Activated T-cell treated with anti-CD3 and anti-CD28 coated beads for 24 hours (primary cell): ENCODE results near the gene AGBL3.
"Not testable (repeated sequence)": the region's sequence is repeated elsewhere in the genome, so short reads cannot be mapped to it uniquely, and the experiment has no call there.

Experiments
- DNase-seq: peaks from one replicate; pipeline ENCODE4 v3.0.0-alpha.2; 2020; ENCODE audit warnings: low read depth

The AGBL3 gene

DNA sequence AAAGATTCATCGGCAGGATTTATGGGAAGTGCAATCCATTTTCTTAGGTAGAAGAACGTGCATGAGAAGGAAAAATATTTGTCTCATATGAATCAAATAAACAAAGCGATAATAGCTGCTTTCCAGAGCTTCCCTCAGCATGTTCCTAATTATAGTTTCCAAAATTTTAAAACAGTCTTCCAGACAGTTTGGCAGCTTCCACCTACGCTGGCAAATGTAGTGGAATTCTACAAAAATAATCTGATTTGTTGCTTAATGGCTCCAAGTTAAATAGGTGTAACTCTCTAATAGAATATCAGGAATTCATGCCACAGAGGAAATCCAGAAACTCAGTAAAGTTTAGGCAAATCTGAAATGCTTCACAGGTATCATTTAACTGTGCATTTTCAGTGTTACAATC, 23.3 kb upstream of the AGBL3 start:
- no peak for DNase-seq

DNA sequence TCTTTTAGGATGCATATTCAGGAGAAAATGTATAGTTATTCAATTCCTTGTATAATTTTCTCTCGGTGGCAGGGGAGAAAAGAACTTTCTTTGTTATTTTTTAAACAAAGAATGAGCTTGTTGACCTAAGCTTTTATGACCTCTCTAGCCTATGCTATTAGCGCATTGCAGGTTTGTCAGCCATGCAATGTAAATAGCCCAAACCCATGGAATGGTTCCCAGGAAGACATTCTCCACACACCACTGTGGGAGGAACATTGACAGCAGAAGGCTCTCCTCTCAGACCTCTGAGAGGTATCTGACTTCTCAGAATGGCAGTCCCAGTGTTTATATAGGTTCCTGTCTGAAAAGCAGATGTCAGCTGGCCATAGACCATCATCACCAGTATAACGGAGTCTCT, 19.6 kb upstream of the AGBL3 start:
- no peak for DNase-seq

DNA sequence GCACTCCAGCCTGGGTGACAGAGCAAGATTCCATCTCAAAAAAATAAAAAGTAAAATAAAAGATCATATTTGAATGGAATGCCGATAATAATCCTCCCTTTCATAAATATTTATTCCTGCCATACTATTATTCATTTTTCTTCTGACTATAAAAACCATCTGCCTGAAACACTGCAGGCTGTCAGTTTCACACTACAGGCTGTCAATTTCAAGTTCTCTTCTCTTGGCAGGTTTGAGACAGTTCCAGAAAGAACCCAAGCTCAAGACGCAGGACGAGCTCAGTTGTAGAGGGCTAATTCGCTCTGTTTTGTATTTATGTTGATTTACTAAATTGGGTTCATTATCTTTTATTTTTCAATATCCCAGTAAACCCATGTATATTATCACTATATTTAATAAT, 18.2 kb upstream of the AGBL3 start:
- no peak for DNase-seq

DNA sequence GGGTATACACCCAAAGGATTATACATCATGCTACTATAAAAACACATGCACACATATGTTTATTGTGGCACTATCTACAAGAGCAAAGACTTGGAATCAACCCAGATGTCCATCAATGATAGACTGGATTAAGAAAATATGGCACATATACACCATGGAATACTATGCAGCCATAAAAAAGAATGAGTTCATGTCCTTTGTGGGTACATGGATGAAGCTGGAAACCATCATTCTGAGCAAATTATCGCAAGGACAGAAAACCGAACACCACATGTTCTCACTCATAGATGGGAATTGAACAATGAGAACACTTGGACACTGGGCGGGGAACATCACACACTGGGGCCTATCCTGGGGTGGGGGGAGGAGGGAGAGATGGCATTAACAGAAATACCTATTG, 4.7 kb upstream of the AGBL3 start:
- not testable (repeated sequence) for DNase-seq

DNA sequence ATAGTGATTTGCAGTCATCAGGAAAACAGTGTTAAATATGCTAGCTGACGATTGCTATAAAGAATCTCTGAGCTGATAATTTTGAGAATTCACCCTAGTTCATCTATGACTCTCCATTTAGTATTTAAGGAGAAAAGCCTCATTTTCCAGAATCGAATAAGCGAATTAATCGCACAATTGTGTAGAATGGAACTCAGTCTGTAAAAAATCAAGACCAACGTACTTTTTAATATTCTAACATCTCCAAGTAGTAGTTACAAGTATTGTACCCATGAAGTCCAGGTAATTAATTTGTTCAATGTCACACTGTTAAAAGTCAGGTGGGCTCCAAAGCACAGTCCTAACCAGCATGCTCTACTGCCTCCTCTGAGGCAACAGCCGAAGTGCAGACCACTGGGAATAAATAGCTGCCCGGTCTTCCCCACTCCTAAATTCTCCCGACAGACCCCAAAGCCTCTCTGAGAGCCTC, 380 bp upstream of the AGBL3 start:
- DNase-seq, result no peak

DNA sequence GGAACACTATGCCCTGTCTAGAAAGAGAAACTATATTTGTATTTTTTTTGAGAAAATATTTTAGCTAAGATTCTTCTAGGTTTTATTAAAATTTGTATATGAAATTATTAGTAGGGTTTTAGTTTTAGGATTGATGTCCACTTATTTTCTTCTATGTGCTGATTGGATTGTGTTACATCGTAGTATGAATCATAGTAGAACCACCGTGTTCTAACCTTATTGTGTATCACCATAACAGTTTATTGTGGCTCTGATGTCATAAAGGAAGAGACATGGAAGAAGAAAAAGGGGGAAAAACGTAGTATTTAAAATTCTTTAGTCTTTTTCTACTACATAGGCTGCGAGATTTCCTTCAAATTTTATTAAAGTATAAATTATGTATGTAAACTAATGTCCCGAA, 1.9 kb downstream of the AGBL3 start:
- no peak for DNase-seq

DNA sequence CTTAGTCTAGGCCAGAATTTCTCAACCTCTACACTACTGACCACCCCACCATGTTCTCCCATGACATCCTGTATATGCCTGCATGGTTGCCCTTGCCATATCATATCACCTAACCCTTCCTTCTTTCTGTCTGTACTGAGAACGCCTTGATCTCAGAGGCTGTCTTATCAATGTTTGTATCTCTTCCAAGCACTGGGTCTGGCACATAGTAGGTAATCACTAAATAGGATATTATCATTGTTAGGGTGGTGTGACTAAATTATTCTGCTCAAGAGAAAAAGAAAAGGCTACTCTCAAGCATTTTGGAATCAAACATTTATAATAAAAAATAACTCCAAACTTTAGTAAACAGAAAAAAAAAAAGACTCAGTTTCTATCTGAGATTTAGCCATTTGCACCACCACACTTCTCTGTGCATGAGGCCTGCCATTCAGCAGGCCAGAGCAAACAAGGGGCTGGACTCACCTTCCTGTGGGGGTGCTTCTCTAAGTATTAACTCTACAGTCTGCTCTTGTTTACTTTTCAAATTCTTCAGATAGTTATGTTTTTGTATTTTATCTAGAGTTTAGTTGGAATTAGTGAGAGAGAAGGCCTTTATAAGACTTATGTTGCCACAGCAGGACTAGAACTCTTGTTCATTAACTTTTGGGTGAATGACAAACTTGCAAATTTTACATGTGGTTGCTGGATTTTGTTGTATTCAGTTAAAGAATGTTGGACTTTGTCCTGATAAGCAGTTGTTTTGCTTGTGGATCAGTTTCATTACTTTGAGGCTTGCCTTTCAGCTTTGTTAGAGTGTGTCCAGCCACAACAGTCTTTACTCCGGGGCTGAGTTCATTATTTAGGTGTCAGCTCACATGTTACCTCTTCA, 5.4 kb downstream of the AGBL3 start:
- DNase-seq, result no peak

DNA sequence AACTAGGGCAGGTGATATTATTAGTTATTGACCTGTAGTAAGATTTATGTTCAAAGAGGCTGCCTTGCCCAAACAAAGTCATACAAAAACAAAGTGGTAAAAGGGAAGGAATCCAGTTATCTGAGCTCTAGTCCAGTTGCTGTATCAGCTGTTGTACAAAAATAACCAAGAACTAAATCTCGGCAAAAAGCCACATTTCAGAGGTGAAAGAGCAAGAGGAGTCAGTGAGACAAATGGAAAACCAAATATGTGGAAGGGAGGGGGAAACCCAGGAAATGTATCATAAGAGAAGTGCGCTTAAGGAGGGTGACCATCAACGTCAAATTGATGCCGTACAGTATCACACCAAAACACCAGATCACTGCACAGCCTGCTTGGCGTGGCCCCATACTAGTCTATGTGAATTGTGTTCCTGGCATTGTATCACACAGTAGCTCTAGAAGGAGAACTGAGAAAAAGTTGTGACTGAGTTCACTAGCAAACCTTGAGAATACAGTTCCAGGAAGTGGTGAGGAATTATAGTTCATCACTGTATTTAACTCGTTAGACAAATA, 6.4 kb downstream of the AGBL3 start:
- no peak for DNase-seq

DNA sequence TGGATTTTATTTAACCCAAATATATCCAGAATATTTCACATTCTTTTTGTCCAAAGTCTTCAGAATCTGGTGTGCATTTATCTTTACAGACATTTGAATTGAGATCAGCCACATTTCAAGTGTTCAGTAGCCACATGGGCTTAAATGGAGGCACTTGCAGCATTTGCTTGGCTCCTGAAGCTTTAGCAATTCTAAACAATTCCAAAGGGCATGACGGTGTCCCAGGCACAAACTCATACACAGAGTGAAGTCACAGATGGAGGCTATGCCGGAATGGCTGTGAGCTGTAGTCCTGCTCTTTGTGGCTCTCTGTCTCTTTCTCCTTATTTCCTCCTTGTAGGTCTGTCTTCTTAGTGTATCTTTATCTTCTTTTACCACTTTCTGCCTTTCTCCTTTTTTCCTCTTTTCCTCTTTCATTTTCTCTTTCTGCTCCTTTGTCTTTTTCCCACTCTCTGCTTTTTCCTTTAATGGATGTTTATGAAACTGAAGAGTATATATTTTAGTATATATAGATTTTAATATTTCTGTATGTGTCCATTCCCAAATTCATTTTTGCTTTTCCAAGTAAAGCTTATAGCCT, 7.7 kb downstream of the AGBL3 start:
- no peak for DNase-seq

DNA sequence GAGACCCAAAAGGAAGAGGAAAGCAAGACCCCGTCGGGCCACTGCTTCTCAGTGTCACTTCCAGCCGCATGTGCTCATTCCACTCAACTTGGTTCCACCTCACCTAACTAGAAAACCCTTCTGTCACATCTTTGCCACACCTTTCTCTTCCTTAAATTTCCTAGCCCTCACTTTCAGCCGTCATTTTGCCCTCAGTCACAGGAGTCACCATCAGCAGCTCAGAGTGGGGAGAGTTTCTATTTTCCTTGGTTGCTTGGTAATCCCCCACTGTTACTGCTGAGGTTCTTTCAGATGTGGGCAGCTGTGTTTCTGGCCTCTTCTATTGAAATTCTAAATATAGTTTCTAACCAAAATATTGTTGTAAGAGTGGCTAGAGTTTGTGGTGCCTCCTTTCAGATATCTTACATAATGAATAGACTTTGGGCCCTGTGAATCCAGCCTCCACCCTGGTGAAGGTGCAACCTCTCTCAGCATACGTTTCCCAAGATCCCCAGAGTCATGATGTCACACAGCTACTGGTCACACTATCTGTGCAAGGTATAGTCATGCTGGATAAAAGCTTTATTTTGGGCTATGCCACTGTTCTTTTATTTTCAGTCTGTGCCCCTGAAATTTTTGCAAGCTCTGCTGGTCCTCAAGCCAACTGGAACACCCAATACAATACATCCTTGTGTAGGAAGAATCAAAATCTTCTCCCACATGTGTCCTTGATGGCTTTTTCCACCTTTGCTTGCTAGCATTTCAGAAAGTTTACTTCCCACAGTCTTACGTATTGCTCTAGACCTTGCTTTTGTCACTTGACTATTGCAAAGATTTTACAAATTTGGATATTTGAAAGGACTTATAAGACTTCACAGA, 9.2 kb downstream of the AGBL3 start:
- DNase-seq, result no peak

DNA sequence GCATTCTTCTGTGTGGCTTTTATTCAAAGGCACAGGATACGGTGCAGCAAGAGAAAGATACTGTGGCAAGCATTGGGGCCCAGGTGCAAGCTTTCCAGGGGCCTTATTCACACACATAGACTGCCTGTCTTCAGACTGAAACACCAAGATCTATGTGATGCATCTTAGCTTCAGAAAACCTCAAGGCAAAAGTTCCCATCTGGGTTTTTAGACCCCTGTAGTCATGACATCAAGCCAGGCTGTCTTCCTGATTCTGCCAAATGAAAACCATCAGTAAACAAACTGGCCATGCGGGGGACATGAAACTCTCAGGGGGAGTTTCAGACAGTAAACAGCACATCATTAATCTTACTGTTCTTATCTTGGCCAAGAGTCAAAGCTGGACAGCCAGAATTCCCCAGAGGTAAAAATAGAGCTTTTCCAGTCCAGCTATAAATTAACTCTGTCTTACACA, 9.8 kb downstream of the AGBL3 start:
- DNase-seq, result no peak

DNA sequence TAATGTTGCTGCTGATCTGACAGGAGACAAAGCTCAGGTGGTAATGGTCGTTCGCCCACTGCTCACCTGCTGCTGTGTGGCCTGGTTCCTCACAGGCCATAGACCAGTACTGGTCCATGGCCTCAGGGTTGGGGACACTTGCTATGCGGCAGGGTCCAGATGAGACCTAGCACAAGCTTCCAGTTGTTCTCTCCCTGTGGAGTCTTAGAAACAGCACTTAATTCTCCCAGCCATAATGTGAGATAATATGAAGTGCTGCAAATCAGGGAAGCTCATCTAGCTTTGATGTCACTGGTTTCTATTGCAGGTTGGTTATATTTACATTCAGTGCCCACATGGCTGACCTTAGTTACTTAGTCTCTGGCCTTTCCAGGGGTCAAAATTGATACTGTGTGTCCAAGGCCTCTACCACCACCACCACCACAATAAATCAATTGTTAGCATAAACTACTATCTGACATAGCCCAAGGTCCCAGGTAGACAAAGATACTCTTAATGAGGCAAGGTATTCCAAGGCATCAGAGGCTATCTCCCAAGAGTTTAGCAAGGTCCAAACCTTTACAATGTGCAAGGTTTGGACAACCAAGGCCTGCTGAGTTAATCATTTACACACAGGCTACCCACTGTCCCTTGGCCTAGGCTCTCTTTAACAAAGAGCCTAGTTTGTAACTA, 11.0 kb downstream of the AGBL3 start:
- DNase-seq, result no peak

DNA sequence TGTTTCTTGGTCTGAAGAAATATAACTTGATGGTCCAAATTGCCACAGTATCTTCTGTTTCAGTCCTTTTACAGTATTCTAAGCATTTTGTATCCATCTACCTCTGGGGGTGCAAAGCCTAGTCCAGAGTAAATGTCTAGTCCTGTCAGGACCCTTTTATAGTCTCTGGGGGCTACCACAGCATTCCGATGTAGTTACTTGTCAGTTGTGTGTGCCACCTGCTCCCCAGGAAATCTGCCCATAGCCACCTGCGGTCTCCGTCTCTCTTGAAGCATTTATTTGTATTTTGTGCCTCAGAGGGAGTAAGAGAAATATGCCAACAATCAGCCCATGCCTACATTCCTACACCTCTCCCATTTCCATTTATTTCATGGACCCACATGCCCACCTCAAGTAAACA, 12.8 kb downstream of the AGBL3 start:
- no peak for DNase-seq

DNA sequence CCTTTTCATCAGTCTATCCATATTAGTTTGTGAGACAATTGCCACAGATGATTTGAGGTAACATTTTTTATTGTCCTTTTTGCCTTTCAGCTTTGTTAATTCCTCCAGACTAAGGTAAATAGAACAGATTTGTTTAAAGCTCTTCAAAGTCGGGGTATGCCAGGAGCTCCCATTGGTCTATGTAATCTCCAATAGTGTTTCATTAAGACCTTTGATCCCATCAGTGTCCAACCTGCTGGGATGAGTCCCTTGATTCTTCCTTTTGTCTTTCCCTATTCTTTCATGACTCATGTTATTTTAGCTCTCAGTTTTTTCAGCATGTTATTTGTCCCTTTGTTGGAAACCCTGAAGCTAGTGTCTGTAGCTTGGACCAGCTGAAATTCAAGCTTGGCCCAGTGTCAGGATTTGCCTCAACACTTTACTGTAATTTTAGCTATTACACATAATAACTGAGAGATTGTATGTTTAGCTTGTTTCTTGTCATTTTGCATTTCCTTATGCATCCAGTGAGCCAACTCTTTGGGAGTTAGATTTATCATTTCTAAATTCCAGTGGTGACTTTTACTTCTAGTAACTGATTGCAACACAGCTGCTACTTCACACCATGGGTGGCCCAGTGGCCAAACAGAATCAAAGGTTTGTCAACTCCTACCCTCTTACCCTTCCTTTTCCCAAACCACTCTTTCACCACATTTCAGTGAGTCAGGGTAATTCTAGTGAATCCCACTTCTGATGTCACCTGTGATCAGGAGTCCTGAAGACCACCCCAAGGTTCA, 15.3 kb downstream of the AGBL3 start:
- DNase-seq, result no peak

DNA sequence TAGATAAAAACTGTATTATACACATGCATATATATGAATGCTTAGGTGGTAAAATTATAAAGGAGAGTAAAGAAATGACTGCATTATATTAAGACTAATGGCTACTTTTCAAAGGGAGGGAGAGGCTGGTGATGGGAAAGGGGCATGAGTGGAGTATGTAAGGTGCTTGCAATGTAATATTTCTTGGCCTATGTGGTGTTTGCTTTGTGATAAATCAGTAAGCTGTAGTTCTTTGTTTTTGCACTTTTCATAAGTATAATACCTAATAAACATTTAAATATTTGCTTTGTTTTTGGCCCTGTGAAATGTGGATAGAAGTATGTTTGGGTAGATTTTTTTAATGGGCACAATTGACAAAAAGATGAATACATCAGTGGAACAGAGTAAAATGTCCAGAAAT, 25.9 kb downstream of the AGBL3 start:
- DNase-seq, result no peak

DNA sequence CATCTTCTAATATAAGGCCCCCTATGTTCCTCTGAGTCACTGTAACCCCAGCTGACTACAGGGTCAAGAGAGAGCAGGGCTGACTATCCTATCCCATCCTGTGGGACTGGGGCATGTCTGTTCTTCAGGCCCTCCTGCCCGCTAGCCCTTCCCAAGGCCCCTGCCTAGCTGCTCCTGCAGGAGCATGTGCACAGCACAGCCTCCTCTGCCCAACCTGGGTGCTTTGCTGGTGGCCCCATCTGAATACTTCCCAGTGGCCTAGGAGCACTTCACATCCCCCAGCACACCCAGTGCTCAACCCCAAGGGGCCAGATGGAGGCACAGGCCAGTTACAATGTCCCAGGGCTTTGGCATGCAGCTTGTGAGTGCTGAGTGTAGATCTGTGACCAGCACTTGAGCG, 37.3 kb downstream of the AGBL3 start:
- no peak for DNase-seq

DNA sequence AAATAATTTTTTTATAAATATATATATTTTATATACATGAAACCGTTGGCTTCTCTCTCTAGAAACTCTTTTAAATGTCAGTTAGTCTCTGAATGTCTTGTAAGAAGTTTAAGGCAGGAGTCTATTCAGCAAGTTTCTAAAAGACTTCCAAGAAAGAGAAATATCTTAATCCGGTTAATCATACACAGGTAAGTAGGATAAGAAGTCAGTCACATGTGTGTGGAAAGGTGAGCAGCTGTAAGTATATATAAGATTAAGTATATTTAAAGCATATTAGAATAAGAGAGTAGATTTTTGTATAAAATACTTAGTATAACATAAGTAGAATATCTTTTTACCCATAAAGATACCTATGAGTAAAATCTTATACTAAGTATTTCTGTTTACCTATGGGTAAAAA, 48.9 kb downstream of the AGBL3 start:
- DNase-seq, result no peak

DNA sequence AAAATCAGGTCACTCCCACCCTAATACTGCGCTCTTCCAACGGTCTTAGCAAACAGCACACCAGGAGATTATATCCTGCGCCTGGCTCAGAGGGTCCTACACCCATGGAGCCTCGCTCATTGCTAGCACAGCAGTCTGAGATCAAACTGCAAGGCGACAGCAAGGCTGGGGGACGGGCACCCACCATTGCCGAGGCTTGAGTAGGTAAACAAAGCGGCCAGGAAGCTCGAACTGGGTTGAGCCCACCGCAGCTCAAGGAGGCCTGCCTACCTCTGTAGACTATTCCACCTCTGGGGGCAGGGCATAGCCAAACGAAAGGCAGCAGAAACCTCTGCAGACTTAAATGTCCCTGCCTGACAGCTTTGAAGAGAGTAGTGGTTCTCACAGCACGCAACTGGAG, 80.7 kb downstream of the AGBL3 start:
- DNase-seq, result not testable (repeated sequence)

DNA sequence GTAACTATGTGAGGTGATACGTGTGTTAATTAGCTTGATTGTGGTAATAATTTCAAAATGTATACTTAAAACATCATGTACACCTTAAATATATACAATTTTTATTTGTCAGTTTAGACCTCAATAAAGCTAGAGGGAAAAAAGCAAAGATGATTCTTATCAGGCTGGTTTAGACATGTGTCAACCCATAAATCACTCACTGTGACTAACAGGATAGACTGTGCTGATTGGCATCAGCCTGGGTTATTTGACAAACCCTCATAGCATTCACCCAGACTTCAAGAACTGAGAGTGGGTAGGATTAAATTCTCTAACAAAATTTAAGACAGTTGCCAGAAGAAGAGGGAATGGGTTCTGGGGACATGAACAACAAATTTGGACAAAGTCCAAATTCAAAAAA, 87.8 kb downstream of the AGBL3 start:
- DNase-seq, result no peak

DNA sequence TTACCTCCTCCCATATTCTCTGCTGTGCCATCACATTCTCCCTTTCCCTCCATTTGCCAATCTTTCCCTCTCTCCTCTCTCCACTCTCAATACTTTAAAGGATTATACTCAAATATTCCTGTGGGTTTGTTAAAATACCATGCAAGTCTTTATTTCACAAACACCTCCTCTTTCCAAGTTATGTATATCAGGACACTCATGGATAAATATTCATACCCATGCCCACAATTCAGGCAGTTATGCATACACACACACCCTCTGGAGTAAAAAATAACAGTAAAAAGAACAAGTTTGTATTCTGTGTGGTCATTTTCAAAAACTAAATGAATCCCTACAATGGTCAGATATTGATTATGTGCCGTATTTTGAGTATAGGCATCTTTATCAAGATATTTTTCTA, 88.2 kb downstream of the AGBL3 start:
- DNase-seq, result no peak

DNA sequence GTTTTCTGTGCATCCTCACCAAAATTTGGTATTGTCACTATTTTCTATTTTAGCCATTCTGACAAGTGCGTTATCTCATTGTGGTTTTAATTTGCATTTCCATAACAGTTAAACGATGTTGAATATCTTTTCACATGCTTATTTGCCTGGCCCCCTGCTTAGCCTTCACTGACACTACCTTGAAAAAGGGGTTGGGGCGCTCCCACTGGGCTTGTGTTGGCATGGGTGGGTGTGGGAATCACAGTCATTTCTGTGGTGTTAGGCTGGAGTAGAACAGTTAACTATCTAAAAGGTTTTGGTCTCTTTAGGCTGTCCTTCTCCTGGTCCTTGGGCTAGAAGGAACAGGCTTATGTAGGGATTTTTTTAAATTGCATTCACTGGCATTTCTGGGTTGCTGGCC, 89.4 kb downstream of the AGBL3 start:
- no peak for DNase-seq
